Measurements from ENCODE around the gene GALNS.
A peak's percentile ranks its signal among the peaks of the same experiment; 100 is the strongest.

GALNS gene

DNA sequence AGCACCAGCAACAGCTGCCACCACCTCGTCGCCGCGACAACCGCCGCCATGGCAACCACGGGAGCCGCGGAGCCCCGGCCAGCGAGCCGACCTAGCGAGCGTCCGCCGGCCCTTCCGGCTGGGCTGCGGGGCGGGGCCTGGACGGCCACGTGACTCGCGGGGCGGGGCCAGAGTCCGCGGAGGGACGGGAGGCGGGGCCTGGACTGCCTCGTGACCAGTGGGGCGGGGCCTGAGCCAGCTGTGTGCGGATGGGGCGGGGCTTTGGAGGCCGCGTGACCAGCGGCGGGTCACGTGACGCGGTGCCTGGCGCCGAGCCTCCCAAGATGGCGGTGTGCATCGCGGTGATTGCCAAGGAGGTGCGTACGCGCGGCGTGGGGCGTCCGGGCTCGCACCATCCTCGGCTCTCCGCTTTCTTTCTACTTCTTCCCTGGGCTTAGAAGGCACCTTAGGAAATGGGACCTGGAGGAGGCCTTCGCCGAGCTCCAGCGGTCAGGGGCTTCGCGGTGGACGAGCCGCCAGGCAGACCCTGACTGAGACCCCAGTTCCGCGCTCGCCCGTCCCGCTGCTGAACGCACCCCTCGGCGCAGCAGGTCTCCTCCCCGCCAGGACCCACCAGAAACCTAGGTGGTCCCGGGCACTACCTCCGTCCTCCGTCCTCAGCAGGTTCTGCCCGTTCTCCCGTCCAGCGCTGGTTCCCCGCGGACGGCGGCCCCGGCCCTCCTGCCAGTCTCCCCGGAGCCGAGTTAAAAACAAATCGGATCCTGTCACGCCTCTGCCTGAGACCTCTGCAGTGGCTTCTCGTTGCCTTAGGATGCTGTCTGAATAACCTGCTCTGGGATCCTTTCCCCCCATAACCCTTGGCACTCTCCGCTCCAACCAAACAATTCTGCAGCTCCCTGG is at the start of gene GALNS, which contains the start of gene TRAPPC2L:
Gene GALNS, minus strand, starts transcription at position 120 of the 900 bp plus-strand sequence. Its CDS starts 70 bp downstream, at position 50.
Gene TRAPPC2L, plus strand, starts transcription at position 300 of the 900 bp plus-strand sequence. Its CDS starts 24 bp downstream, at position 324.
- Histone ChIP-seq H3K79me2 (ENCODE audit: insufficient read depth, low read length) (peaks cover 4% of the 10 kb centered on the region), H3K4me3 (ENCODE audit: insufficient read depth, low read length, poor library complexity, severe bottlenecking) (peak within 1 kb of the TSS; percentile 69), H3F3A (ENCODE audit: insufficient read depth) (peaks cover 7% of the 10 kb centered on the region), H3K9me2 (replicated peaks; ENCODE audit: insufficient read depth, low read length) (no peaks in the 10 kb centered on the region), H3K9ac (ENCODE audit: low read length) (peak within 1 kb of the TSS; percentile 76), H3K36me3 (ENCODE audit: low read length) (no peaks in the 10 kb centered on the region), H3K4me2 (ENCODE audit: low read depth, low read length, poor library complexity, severe bottlenecking) (peak within 1 kb of the TSS; percentile 70), H4K20me1 (ENCODE audit: low read depth, low read length) (no peaks in the 10 kb centered on the region), H2AFZ (ENCODE audit: low read depth, low read length, severe bottlenecking) (peak within 1 kb of the TSS; percentile 69), H3K27me3 (ENCODE audit: low read length) (no peaks in the 10 kb centered on the region), H3K9me3 (ENCODE audit: insufficient read depth, low read length) (no peaks in the 10 kb centered on the region), H3K27ac (ENCODE audit: low read depth, low read length) (0 out of 2 replicates have a peak within 1 kb of the TSS, but pooled peaks have one; percentile 23)
- TF ChIP-seq CTCF (IDR thresholded peaks at IDR 0.05; ENCODE audit: insufficient read depth, low read length, poor library complexity, severe bottlenecking) (no peak), EZH2phosphoT487 (conservative IDR thresholded peaks at IDR 0.05; ENCODE audit: low read length) (no peak)

DNA sequence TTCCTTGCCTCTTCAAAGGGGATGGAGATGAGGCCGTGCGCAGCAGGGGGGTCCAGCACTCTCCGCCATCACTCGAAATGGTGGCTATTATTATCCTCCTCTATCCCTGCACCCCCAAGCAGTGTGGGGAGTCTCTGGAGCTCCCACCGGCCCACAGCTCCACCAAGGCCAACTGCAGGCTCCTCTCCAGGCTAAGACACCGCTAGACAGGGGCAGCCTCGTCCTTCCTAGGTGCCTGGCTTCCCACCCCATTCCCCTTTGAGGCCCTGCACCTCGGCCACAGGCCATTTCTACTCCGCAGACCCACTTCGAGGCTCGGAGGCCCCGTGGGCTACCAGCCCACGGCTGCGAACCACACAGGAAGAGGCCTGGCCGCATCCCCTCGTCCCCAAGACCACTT is 49.3 kb upstream of the GALNS start:
- Histone ChIP-seq H3K9ac (ENCODE audit: low read length) (no peak overlapping the region), H3K36me3 (ENCODE audit: low read length) (no peaks in the 10 kb centered on the region), H3K9me2 (replicated peaks; ENCODE audit: insufficient read depth, low read length) (no peaks in the 10 kb centered on the region), H3K4me2 (ENCODE audit: low read depth, low read length, poor library complexity, severe bottlenecking) (no peak overlapping the region), H3K9me3 (ENCODE audit: insufficient read depth, low read length) (no peaks in the 10 kb centered on the region), H3K27ac (ENCODE audit: low read depth, low read length) (no peak overlapping the region), H4K20me1 (ENCODE audit: low read depth, low read length) (peaks cover 11% of the 10 kb centered on the region; the same call in 1 of the 2 replicates), H3K27me3 (ENCODE audit: low read length) (no peaks in the 10 kb centered on the region), H3K79me2 (ENCODE audit: insufficient read depth, low read length) (peaks cover 88% of the 10 kb centered on the region), H3K4me3 (ENCODE audit: insufficient read depth, low read length, poor library complexity, severe bottlenecking) (no peak overlapping the region), H3F3A (ENCODE audit: insufficient read depth) (no peaks in the 10 kb centered on the region), H2AFZ (ENCODE audit: low read depth, low read length, severe bottlenecking) (no peak overlapping the region)
- TF ChIP-seq EZH2phosphoT487 (conservative IDR thresholded peaks at IDR 0.05; ENCODE audit: low read length) = no peak

DNA sequence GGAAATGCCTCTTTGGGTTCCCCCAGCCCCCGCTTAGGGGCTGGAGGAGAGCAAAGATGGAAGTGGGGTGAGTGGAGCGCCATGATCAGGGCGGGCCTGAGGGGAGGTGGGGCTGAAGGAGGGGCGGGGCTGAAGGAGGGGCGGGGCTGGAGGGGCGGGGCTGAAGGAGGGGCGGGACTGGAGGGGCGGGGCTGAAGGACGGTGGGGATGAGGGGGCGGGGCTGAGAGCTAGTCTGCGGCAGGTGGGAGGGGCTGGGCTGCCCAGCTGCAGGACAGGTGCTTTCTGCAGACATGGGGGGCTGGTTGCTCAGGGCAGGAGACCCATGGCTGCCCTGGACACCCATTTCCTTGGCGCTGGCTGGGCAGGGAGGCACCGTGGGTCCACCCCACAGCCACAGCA is 48.8 kb upstream of the GALNS start:
- no peak overlapping the region for H3K9ac ChIP-seq (ENCODE audit: low read length)
- H3F3A ChIP-seq (ENCODE audit: insufficient read depth) = no peaks in the 10 kb centered on the region
- H3K9me2 ChIP-seq (replicated peaks; ENCODE audit: insufficient read depth, low read length) = no peaks in the 10 kb centered on the region
- no peak overlapping the region for H3K27ac ChIP-seq (ENCODE audit: low read depth, low read length)
- no peak for TF ChIP-seq CTCF (IDR thresholded peaks at IDR 0.05; ENCODE audit: insufficient read depth, low read length, poor library complexity, severe bottlenecking)
- no peak for TF ChIP-seq EZH2phosphoT487 (conservative IDR thresholded peaks at IDR 0.05; ENCODE audit: low read length)
- no peaks in the 10 kb centered on the region for H3K9me3 ChIP-seq (ENCODE audit: insufficient read depth, low read length)
- no peaks in the 10 kb centered on the region for H3K27me3 ChIP-seq (ENCODE audit: low read length)
- no peak overlapping the region for H3K4me2 ChIP-seq (ENCODE audit: low read depth, low read length, poor library complexity, severe bottlenecking)
- no peak overlapping the region for H2AFZ ChIP-seq (ENCODE audit: low read depth, low read length, severe bottlenecking)
- peaks cover 11% of the 10 kb centered on the region; the same call in 1 of the 2 replicates for H4K20me1 ChIP-seq (ENCODE audit: low read depth, low read length)
- H3K79me2 ChIP-seq (ENCODE audit: insufficient read depth, low read length) = peaks cover 86% of the 10 kb centered on the region
- H3K4me3 ChIP-seq (ENCODE audit: insufficient read depth, low read length, poor library complexity, severe bottlenecking) = no peak overlapping the region
- no peaks in the 10 kb centered on the region for H3K36me3 ChIP-seq (ENCODE audit: low read length)

All from SU-DHL-6 (cell line).